Stimulated activated memory B cell treated with anti-CD40 and anti-IgM and Interleukin-4, amounts not matched to agents 10 μg/mL and 1 μg/mL and 100 μg/mL, for 72 hours (primary cell): ENCODE data around the gene KIZ.

Experiments
- ATAC-seq: fragments of 150-1000 bp; cut with Tn5 transposase; 2 replicates; pipeline ENCODE4 v1.10.0; 2021
- H3K27ac Mint-ChIP-seq: one replicate; pipeline ENCODE4 v1.8.0; 2022; ENCODE audit warnings: mild to moderate bottlenecking, mixed read lengths
- H3K27me3 Mint-ChIP-seq: one replicate; pipeline ENCODE4 v1.8.0; 2022; ENCODE audit warnings: mixed read lengths
- H3K36me3 Mint-ChIP-seq: one replicate; pipeline ENCODE4 v1.8.0; 2022; ENCODE audit warnings: mixed read lengths
- H3K4me1 Mint-ChIP-seq: one replicate; pipeline ENCODE4 v1.8.0; 2022; ENCODE audit warnings: mixed read lengths
- H3K4me3 Mint-ChIP-seq: one replicate; pipeline ENCODE4 v1.8.0; 2022; ENCODE audit warnings: mild to moderate bottlenecking, moderate library complexity, mixed read lengths
- H3K9me3 Mint-ChIP-seq: one replicate; pipeline ENCODE4 v1.8.0; 2022; ENCODE audit warnings: mixed read lengths

The KIZ gene

DNA sequence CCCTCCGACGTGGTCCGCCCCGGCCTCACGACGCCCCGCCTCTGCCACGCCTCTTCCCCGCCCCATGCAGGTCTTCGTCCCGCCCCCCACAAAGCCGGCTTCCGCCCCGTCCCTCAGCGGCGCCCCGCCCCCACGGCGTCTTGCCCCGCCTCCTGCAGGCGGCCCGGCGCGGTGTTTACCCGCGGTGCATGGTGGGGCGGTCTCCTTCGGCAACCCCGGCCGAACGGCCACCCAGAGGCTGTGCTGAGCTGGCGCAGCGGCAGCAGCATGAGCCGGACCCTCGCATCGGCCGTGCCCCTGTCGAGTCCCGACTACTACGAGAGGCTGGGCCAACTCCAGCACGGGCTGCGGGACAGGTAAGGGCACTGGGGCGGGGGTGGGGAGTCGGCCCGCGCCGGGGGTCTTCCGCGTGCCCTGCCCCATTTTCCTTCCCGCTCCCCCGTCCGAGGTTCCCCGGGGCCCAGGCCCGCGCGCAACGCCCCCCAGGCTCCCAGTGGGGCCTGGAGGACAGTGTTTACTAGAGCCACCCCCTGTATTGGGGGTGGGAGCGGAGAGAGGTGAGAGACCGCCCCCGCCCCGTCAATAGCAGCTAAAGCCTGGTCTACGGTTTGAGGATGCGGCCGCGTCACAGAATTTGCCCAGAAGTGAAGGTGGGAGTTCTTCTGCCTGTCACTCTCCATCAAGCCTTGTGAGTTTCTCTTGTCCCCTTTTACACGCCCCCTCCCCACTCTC is at the start of gene KIZ:
KIZ (plus strand) TSS at position 234 of the 732 bp plus-strand sequence; CDS start at position 268, 34 bp downstream.
- Mint-ChIP-seq H3K4me3 (peak within 1 kb of the TSS; percentile 85), H3K4me1 (peaks cover 18% of the 10 kb centered on the region), H3K27ac (peak within 1 kb of the TSS; percentile 90), H3K36me3 (peaks cover 10% of the 10 kb centered on the region), H3K27me3 (no peaks in the 10 kb centered on the region), H3K9me3 (no peaks in the 10 kb centered on the region)
- peak; percentile 99 for ATAC-seq

- Mint-ChIP-seq H3K9me3 (no peaks in the 10 kb centered on the region), H3K4me3 (no peak overlapping the region), H3K36me3 (no peaks in the 10 kb centered on the region), H3K27ac (no peak overlapping the region), H3K4me1 (no peaks in the 10 kb centered on the region), H3K27me3 (peaks cover 43% of the 10 kb centered on the region)
- no peak for ATAC-seq
Observed at GRCh38 chr20:21077809-21078345, 48.0 kb upstream of the KIZ start.

GRCh38 chr20:21082584-21082983 is 43.3 kb upstream of the KIZ start:
- Mint-ChIP-seq H3K36me3 (no peaks in the 10 kb centered on the region), H3K9me3 (no peaks in the 10 kb centered on the region), H3K27ac (no peak overlapping the region), H3K4me1 (no peaks in the 10 kb centered on the region), H3K27me3 (peaks cover 42% of the 10 kb centered on the region), H3K4me3 (no peak overlapping the region)
- no peak for ATAC-seq

- Mint-ChIP-seq H3K27ac (no peak overlapping the region), H3K4me3 (no peak overlapping the region), H3K9me3 (no peaks in the 10 kb centered on the region), H3K27me3 (peaks cover 36% of the 10 kb centered on the region), H3K36me3 (no peaks in the 10 kb centered on the region), H3K4me1 (no peaks in the 10 kb centered on the region)
- ATAC-seq: no peak
Observed at GRCh38 chr20:21083825-21084325, 42.0 kb upstream of the KIZ start.

- Mint-ChIP-seq H3K4me3 (no peak overlapping the region), H3K27me3 (peaks cover 54% of the 10 kb centered on the region), H3K9me3 (no peaks in the 10 kb centered on the region), H3K4me1 (peaks cover 7% of the 10 kb centered on the region), H3K27ac (no peak overlapping the region), H3K36me3 (no peaks in the 10 kb centered on the region)
- no peak for ATAC-seq
Observed at GRCh38 chr20:21087862-21088540, 37.9 kb upstream of the KIZ start.

DNA sequence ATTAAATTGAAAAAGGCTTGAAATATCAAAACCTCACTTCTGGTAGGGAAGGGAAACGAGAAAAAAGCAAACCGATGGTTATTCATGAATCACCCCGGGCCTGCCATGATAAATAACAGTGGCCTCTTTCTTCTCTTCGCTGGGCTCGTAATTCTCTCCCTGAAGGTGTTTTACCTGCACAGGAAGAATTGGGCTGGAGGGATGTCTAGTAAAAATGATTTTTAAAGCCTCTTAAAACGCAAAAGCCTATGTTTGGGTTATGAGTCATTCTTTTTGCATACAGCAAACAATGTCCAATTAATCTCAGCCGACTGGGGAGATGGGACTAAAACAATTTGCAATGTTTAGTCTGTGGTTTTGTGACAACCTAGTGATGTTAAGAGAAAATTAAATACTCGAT is 36.5 kb upstream of the KIZ start:
- no peak overlapping the region for H3K4me3 Mint-ChIP-seq
- H3K36me3 Mint-ChIP-seq: no peaks in the 10 kb centered on the region
- H3K27ac Mint-ChIP-seq: no peak overlapping the region
- H3K4me1 Mint-ChIP-seq: peaks cover 7% of the 10 kb centered on the region
- no peak for ATAC-seq
- no peaks in the 10 kb centered on the region for H3K9me3 Mint-ChIP-seq
- H3K27me3 Mint-ChIP-seq: peaks cover 43% of the 10 kb centered on the region

DNA sequence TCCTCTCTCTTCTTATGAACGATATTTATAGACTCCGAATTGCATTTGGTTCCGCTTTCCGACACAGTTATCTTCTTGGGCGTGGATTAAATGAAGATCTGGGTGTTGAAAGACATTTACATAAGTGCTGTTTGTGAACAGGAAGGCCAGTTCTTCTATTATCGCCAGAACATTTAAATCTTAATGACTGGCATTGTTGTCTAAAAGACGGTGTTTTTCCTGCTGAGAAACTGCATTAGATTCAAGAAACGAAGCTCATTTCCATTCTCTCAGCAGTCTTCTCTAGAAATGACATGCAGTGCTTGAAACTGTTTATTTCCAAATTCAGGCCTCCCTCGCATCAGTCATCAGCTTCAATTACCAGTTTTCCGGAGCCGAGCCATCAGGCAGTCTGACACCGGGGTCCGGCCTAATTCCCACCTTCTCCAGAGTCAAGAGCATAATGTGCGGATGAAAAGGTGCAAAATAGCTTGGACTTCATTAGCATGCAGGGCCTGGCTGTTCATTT is 35.7 kb upstream of the KIZ start:
- Mint-ChIP-seq H3K4me3 (no peak overlapping the region), H3K4me1 (peaks cover 7% of the 10 kb centered on the region), H3K36me3 (no peaks in the 10 kb centered on the region), H3K27me3 (peaks cover 43% of the 10 kb centered on the region), H3K27ac (no peak overlapping the region), H3K9me3 (no peaks in the 10 kb centered on the region)
- ATAC-seq: no peak

DNA sequence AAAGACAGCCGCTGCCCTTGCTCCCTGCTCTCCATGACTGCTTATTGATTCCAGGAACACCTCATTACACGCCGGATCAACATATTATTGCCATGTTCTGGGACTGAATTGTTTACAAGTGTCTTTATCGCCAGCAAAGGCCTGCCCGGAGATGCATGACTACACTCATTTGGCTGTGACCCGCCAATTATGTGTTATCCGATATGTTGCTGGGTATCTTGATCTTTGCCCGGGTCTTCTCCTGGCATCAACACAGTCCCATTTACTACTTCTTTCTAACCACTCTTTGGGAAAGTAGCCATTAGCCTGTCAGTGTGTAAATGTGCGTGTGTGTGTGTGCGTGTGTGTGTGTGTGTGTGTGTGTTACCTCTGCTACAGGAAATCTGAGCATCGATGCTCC is 35.2 kb upstream of the KIZ start:
- Mint-ChIP-seq H3K36me3 (no peaks in the 10 kb centered on the region), H3K4me1 (peaks cover 7% of the 10 kb centered on the region), H3K4me3 (no peak overlapping the region), H3K9me3 (no peaks in the 10 kb centered on the region), H3K27me3 (peaks cover 43% of the 10 kb centered on the region), H3K27ac (no peak overlapping the region)
- no peak for ATAC-seq

- Mint-ChIP-seq H3K4me1 (peaks cover 7% of the 10 kb centered on the region), H3K4me3 (no peak overlapping the region), H3K36me3 (no peaks in the 10 kb centered on the region), H3K27me3 (peaks cover 56% of the 10 kb centered on the region), H3K27ac (no peak overlapping the region), H3K9me3 (no peaks in the 10 kb centered on the region)
- no peak for ATAC-seq
Observed at GRCh38 chr20:21092806-21093205, 33.1 kb upstream of the KIZ start.

DNA sequence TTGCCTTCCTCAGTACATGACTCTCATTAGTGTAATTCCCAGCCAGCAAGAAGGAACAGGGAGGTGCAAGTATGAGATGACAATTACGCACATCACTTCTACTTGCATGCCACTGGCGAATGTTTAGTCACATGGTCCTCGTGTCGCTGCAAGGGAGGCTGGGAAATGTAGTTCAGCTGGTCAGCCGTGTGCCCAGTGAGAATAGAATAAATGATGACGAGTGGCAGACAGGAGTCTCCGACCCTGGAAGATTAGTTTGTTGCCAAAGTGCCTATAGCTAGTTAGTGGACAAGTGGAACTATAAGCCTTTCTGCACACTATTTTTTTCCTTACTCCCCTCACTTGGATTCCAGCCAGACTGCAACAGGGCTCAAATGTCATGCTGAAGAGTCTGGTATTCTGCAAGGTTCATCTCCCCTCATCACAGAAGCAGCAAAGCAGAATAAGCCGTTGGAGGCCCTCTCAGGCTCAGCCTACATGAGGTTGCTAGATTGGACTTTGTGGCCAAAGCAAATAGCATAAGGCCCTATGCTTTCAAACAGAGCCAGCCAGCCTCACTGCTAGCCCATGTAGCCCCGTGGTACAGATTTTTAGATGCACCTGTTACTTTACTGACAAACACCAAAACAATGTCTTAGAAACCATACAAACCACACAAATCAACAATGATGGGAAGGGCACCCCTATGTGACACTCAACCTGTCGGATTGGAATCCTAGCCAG is 29.4 kb upstream of the KIZ start:
- Mint-ChIP-seq H3K4me1 (peaks cover 10% of the 10 kb centered on the region), H3K9me3 (no peaks in the 10 kb centered on the region), H3K4me3 (no peak overlapping the region), H3K27ac (no peak overlapping the region), H3K27me3 (peaks cover 53% of the 10 kb centered on the region), H3K36me3 (no peaks in the 10 kb centered on the region)
- ATAC-seq: no peak

GRCh38 chr20:21099751-21100577 is 25.9 kb upstream of the KIZ start:
- Mint-ChIP-seq H3K9me3 (no peaks in the 10 kb centered on the region), H3K27me3 (peaks cover 76% of the 10 kb centered on the region), H3K4me1 (peaks cover 10% of the 10 kb centered on the region), H3K36me3 (no peaks in the 10 kb centered on the region), H3K4me3 (peak overlapping the region; percentile 88), H3K27ac (peak overlapping the region; percentile 72)
- peak; percentile 60 for ATAC-seq

DNA sequence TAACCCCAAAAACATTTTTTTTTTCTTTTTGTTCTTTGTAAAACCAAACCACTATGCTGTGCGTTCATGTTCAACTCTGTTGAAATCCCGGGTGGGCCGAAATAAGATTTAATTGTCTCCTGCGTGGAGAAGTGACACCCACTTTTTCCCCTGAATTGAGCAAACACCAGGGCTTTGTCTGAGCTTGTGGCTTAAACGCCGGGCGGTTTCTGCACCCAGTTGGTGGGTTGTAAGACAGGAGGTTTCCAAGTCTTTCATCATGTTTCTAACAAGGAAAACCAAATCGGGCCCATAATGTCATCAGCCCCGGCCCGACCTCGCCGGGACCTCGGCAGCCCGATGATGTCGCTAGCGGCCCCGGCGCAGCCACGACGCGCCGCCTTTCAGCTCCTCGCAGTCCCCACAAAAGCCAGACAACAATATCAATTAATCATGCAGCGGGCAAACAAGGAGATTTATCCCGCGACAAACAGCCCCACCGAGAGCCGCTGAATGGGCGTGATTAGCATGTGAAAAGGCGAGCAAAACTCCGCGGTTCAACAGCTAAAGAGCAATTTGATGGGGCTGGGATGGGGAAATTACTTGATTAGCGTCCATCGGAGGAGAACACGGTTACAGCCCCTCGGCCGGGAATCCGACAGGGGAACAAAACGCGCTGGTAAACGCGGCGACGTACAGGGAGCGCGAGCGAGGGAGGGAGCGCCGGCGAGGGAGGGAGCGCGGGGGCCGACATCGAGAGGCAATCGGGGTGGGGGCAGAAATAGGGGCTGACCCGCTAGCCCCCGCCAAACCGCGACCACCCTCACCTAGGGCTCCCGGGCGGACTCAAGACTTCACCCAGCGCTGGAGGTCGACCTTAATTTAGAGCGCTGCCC is 25.1 kb upstream of the KIZ start:
- H3K4me1 Mint-ChIP-seq: peaks cover 10% of the 10 kb centered on the region
- peaks cover 85% of the 10 kb centered on the region for H3K27me3 Mint-ChIP-seq
- no peak for ATAC-seq
- no peaks in the 10 kb centered on the region for H3K9me3 Mint-ChIP-seq
- peak overlapping the region; percentile 72 for H3K27ac Mint-ChIP-seq
- H3K4me3 Mint-ChIP-seq: peak overlapping the region; percentile 88
- no peaks in the 10 kb centered on the region for H3K36me3 Mint-ChIP-seq

- H3K27ac Mint-ChIP-seq: peak overlapping the region; percentile 72
- H3K4me1 Mint-ChIP-seq: peaks cover 14% of the 10 kb centered on the region
- peak overlapping the region; percentile 88 for H3K4me3 Mint-ChIP-seq
- H3K9me3 Mint-ChIP-seq: no peaks in the 10 kb centered on the region
- peaks cover 85% of the 10 kb centered on the region for H3K27me3 Mint-ChIP-seq
- no peaks in the 10 kb centered on the region for H3K36me3 Mint-ChIP-seq
- ATAC-seq: no peak
Observed at GRCh38 chr20:21101453-21101931, 24.4 kb upstream of the KIZ start.
